Measurements from ENCODE around the gene ZNF518A. TPM values are rescaled to one million over a fixed set of nuclear protein-coding genes. Genes with fewer than 3 reads are reported as not detected.

The ZNF518A gene
- total RNA-seq, 1 experiment from 2014 or later: 36.7 TPM

GRCh38 chr10:96212911-96213310 lies 82.8 kb downstream of the ZNF518A start:
- no peak overlapping the region for H3K4me3 ChIP-seq (replicated peaks in 1 of 2; ENCODE audit: low read depth in 1 of 2, low read length in 2 of 2)
- no peaks in the 10 kb centered on the region for H3K9me3 ChIP-seq (ENCODE audit: control insufficient read depth in 1 of 2, insufficient read depth in 1 of 2, low read depth in 1 of 2, low read length in 2 of 2)
- H3K79me2 ChIP-seq (ENCODE audit: insufficient read depth, low read length): no peaks in the 10 kb centered on the region
- intact Hi-C loops (cut with micrococcal nuclease): no loop called here
- H3K9me2 ChIP-seq (ENCODE audit: insufficient read depth): no peaks in the 10 kb centered on the region
- no peak for ATAC-seq
- no peaks in the 10 kb centered on the region for H3K4me1 ChIP-seq (ENCODE audit: control insufficient read depth in 1 of 2, insufficient read depth in 2 of 2, low read length in 2 of 2)
- H4K20me1 ChIP-seq (ENCODE audit: insufficient read depth): no peaks in the 10 kb centered on the region
- RAD21 ChIA-PET (ENCODE audit: low non-redundant PET in 1 of 2, low total read pairs in 2 of 2, uncharacterized antibody in 2 of 2, unreplicated experiment in 2 of 2): no interaction called here
- POLR2A ChIA-PET: no interaction called here
- no TSS peak for BruUV-seq (replicated peaks)
- H3K36me3 ChIP-seq (ENCODE audit: control insufficient read depth in 1 of 2, insufficient read depth in 2 of 2, low read length in 2 of 2): no peaks in the 10 kb centered on the region
- H2AFZ ChIP-seq (ENCODE audit: low read depth, low read length, poor library complexity, severe bottlenecking): no peak overlapping the region
- CTCF ChIA-PET: interaction anchor here (2.0 kb wide), 1 partner anchor 17 kb away, joined by 7 read pairs; no protein-coding TSS in a partner anchor
- H3K27me3 ChIP-seq (ENCODE audit: insufficient read depth, low read length): no peaks in the 10 kb centered on the region
- no peak overlapping the region for H3K4me2 ChIP-seq (ENCODE audit: low read length)
- no peak for DNase-seq (ENCODE audit: low read depth, low spot score)
- H3K9ac ChIP-seq (ENCODE audit: low read length): no peak overlapping the region
- TF ChIP-seq ZFX (IDR thresholded peaks at IDR 0.05) (no peak), ATF3 (IDR thresholded peaks at IDR 0.05) (no peak), ELF1 (IDR thresholded peaks at IDR 0.05; ENCODE audit: borderline replicate concordance, low read depth) (no peak), JUND (IDR thresholded peaks at IDR 0.05) (no peak), SIN3A (IDR thresholded peaks at IDR 0.05; ENCODE audit: low read depth) (no peak), MAX (IDR thresholded peaks at IDR 0.05) (no peak)
- no peak overlapping the region for H3K27ac ChIP-seq (ENCODE audit: low read depth, low read length)

Other genes with a start within 250 kb of the ZNF518A start
- 0.20 TPM for gene CC2D2B, start 222.3 kb upstream of the ZNF518A start, total RNA-seq (2021; ENCODE audit: unreplicated experiment)
- 12.2 TPM for gene CCNJ, start 86.7 kb upstream of the ZNF518A start, total RNA-seq (2021; ENCODE audit: unreplicated experiment)
- gene BLNK, start 141.3 kb downstream of the ZNF518A start, total RNA-seq (2021; ENCODE audit: unreplicated experiment): 0.59 TPM
- not detected for gene DNTT, start 174.1 kb downstream of the ZNF518A start, total RNA-seq (2021; ENCODE audit: unreplicated experiment)
- not detected for gene OPALIN, start 228.7 kb downstream of the ZNF518A start, total RNA-seq (2021; ENCODE audit: unreplicated experiment)

Measured in HCT116 (cell line).